Muscle of arm (tissue), 12 donors: ENCODE measurements around the gene SNCA. TPM values are rescaled to one million over a fixed set of nuclear protein-coding genes. Genes with fewer than 3 reads are reported as not detected.

Experiments used
- DNase-seq: peaks from one replicate; pipeline ENCODE4 v3.0.0-alpha.2; 2013
- polyA plus RNA-seq, 12 donors: library from polyadenylated mRNA; unstranded; fragments of 120-200 nt; gene quantifications; one replicate each; pipeline ENCODE4 v1.2.1, GENCODE V29; 2013; ENCODE audit not compliant: insufficient read length in 12 of 12

The SNCA gene
- polyA plus RNA-seq, 12 donors: 9.7 to 74.6 (median 27.2) TPM; not detected in 1

DNA sequence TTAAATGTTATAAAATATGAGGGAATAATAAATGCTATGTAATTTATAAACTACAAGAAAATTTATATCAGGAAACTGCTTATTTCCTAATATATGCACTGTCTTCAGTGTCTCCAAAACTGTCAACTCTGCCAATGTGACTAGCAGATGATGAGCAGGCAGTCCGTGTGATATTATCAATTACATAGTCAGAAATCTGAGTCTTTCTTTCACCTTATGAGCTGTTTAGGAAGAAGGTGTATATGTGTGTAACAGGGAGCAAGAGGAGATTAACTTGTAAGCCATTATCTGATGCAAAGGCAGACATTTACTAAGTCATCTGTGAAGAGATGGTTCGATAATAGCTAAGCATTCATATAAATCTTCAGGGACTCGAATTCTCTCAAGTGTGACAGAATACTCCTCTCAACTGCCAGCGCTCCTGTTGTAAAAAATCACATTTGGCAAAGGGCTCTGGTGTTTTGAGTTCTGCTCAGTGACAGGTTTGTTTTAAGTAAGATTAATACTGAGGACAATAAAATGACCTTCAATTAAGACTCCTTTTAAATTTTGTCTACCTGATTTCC, 79.7 kb downstream of the SNCA start:
- DNase-seq: no peak

GRCh38 chr4:89755220-89755619, 81.7 kb downstream of the SNCA start:
- DNase-seq: no peak

- no peak for DNase-seq
Observed at GRCh38 chr4:89754531-89754930, 82.4 kb downstream of the SNCA start.

DNA sequence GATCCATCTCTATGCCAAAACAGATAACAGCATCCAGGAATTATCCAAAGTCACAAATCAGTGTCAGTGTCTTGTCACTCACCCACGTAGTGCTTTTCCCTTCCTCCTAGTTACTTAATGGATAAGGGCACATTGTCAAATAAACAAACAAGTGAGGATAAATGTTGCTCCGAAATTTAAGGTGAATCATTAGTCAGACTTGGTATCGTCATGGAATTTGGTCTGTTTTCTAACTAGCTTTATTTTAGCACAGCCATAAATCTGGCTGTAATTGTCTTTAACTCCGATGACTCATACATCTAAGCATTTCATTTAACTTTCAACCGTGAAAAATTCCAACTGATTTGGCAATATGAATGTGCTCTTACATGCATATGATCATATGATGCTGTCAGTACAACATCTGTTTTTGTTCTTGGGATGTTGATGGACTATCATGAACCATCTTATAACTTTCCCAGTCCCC, 83.3 kb downstream of the SNCA start:
- DNase-seq: peak; percentile 43

GRCh38 chr4:89752932-89753598, 83.9 kb downstream of the SNCA start:
- peak; percentile 4 for DNase-seq

- no peak for DNase-seq
Observed at GRCh38 chr4:89751416-89751815, 85.5 kb downstream of the SNCA start.

GRCh38 chr4:89746377-89746776, 90.6 kb downstream of the SNCA start:
- no peak for DNase-seq

DNA sequence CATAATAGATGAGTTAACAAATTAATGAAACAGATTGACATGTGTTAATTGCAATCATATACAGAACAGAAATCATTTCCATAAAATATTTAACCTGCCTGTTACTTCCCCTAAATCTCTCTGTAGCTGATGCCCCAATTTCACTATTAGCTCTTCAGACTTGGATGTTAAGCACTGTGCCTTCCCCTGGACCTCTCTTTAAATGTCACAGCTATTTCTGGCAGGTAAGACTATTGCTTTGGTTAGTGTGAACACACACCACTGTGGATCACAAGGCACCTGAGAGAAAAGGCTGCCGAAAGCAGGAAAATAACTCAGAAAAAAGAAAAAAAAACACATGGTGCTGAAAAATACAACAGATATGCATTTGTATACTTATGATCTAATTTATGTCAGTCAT, 91.3 kb downstream of the SNCA start:
- no peak for DNase-seq

DNA sequence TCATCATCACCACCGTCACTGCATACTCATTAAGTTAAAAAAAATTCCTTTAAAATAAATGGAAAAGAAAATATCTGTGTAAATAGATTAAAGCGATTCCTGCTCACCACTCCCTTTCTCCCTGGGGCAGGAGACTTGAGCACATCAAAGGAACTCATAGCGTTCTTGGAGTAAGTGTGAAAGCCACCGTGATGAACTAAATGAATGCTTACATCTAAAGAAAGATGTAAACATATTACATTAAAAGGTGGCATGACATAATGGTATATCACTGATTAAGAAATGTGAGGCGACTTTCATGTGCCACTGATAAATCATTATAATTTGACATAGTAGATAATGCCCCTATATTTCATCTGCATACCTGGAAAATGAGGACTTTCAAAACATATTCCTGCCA, 92.0 kb downstream of the SNCA start:
- DNase-seq: no peak

DNA sequence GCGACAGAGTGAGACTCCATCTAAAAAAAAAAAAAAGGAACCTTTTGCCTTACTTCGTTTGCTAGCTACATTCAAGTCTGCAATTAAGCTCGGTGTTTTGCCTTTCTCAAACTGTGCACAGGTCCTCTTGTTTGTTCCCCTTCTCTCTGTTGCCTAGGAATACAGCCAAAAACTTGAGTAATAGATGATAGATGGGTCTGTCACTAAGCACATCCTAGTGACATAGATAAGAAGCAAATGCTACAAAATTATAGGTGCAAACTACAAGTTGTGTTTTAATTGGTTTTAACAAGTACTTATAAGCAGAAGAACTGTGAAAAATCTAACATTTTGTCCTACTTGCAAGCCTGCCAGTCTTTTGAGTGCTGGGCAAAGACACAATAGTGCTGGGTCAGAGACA, 95.2 kb downstream of the SNCA start:
- no peak for DNase-seq

DNA sequence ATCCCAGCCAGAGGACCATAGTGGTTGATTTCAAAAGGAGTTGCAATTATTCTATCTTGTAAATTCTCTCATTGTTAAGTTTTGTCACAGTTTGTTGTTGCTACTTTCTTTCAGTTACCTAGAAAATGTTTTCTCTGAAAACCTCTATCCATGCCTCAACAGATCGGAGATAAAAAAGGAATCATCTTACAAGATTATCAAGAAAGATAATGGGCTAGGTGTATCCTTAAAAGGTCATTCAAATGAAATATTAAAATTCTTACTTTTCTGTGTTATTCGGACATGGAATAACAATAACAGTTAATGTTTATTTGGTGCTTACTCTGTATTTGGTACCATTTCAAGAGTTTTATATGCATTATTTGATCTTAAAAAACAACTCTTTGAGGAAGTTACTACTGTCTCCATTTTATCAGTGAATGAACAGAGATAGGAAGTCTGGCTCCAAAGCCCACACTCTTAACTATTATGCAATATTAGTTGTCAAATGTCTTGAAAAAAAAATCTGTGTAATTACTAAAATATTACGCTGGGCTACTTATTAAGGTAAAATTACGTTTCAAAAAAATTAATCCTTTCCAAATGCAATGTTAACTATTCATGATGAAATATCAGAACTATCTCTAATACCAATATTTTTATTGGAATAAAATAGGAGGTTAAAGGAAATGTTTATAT, 97.5 kb downstream of the SNCA start:
- no peak for DNase-seq

DNA sequence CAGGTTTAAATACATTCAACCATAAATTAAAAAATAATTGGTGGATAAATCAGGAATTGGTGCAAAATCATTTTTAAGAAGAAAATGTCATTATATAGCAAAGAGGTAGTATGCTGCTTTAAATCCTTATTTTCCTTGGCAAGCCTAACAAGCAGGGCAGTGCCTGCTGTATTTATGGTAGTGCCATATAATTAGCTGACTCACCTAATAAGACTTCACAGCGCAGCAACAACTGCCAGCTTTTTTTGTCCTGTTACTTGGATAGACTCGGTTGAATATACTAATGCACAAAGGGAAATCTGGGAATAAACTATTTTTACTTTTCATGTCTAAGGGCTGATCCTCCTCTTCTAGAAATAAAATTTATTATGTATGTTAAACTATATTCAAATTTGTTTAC, 99.1 kb downstream of the SNCA start:
- DNase-seq: no peak

GRCh38 chr4:89733946-89734345, 103.0 kb downstream of the SNCA start:
- DNase-seq: no peak

- no peak for DNase-seq
Observed at GRCh38 chr4:89727238-89727637, 109.7 kb downstream of the SNCA start.

GRCh38 chr4:89725268-89725667, 111.7 kb downstream of the SNCA start:
- no peak for DNase-seq

GRCh38 chr4:89724716-89725115, 112.2 kb downstream of the SNCA start:
- DNase-seq: no peak

DNA sequence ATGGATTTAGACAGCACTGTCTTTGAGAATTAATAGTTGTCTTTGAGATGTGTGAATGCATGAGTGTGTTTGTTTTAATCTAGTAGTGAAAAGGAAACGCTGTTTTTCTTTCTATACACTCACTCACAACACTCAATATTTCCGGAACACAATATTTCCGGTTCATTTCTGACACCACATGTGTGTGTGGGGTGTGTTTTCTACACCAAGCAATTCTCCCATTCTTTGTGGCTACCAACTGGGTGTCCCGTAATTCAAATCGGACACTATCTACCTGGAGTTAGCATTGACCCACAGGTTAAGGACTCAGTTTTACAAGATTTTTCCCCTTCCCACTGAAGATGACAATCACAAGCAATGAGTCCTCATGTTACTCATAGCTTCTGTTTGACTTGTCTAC, 113.9 kb downstream of the SNCA start:
- no peak for DNase-seq

DNA sequence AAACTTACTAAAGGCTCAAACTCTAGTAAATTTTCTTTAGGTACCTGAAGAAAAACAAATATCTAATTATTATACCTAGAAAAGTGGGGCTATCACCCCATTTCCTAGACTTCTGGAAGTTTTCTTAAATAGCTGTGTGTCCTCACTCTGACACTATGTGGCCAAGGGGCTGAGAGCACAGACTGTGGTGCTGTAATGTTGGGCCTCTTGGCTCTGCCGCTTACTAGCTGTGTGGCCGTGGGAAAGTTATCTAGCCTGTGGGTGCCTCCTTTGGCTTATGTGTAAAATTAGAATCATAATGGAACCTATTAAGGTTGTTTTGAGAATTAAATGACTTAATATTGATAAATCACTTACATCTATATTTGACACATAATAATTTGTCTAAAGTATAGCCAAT, 114.4 kb downstream of the SNCA start:
- no peak for DNase-seq

DNA sequence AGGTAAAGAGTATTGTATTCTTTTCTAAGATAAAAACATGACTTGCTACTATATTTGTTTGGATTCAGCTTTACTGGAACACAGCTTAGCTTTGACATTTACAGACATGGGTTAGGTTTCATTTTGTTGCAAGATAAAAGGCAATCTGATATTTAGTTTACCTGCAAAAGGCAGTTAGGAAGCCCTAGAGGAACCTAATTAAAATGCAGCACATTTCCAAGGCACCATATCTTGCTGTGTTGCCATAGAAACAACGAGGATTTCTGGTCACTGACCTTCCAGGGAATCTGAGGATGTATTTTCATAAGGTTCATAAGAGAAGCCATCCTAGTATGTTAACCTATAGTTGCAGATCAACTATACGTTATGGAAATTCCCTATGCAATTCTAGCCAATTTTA, 116.0 kb downstream of the SNCA start:
- DNase-seq: no peak

DNA sequence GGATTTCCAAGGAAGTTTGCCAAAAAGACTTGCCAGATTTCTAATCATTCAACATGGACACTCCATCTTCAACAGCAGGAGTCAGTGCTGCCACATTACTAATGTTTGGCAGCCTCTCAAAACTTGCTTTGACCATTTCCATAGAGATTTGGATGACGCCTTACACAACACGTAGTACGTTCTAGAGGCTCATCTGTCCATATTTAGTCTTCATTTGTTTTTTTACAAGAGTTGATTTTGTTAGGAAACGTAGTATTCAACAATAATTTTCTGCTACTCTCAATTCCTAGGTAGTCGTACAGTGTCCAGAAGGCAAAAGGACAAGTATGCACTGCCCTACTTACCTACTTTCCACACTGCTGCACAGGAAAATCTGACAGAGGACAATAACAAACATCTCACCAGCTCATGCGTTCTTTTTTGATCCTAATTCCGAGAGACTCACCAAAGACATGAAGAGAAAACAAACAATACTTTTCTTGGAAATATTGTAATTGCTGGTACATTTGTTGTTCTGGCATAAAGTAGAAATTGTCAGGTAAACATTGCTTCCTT, 117.3 kb downstream of the SNCA start:
- DNase-seq: no peak

GRCh38 chr4:89716893-89717292, 120.1 kb downstream of the SNCA start:
- no peak for DNase-seq

GRCh38 chr4:89715631-89716030, 121.3 kb downstream of the SNCA start:
- no peak for DNase-seq

GRCh38 chr4:89712827-89713226, 124.1 kb downstream of the SNCA start:
- no peak for DNase-seq
